ENCODE results near the gene SND1. TPM values are rescaled to one million over a fixed set of nuclear protein-coding genes. Genes with fewer than 3 reads are reported as not detected.

SND1 gene
- total and polyA plus RNA-seq, 2 donors (not counting 1 experiment from before 2014, with no cell fraction given): 44.4 to 165 TPM

GRCh38 chr7:127907110-127908040 is 255.4 kb downstream of the SND1 start:
- H3K27me3 Mint-ChIP-seq: no peaks in the 10 kb centered on the region
- Histone ChIP-seq H3K4me2 (replicated peaks; ENCODE audit: low read depth, low read length, poor library complexity, severe bottlenecking) (no peak overlapping the region), H3K27me3 (replicated peaks in 1 of 4; ENCODE audit: control extremely low read depth in 1 of 4, control insufficient read depth in 3 of 4, insufficient read depth in 4 of 4, low read length in 3 of 4) (no peaks in the 10 kb centered on the region), H3K9ac (ENCODE audit: low read length) (no peak overlapping the region), H2AFZ (ENCODE audit: insufficient read depth, low read depth, low read length, poor library complexity, severe bottlenecking) (no peak overlapping the region), H3K27ac (ENCODE audit: low read length in 2 of 2) (no peak overlapping the region), H4K20me1 (ENCODE audit: control insufficient read depth, insufficient read depth, low read length, poor library complexity, severe bottlenecking) (no peaks in the 10 kb centered on the region), H3K79me2 (ENCODE audit: control insufficient read depth, insufficient read depth, low read length) (peaks cover 3% of the 10 kb centered on the region), H3K4me1 (ENCODE audit: control insufficient read depth in 2 of 2, insufficient read depth in 2 of 2, low read length in 2 of 2) (peaks cover 20 to 31% of the 10 kb centered on the region in 2 donors), H3K36me3 (replicated peaks in 1 of 2; ENCODE audit: control extremely low read depth in 1 of 2, control insufficient read depth in 1 of 2, extremely low read depth in 1 of 2, insufficient read depth in 2 of 2, low read length in 1 of 2) (peaks cover 0 to 15% of the 10 kb centered on the region in 2 experiments), H3K4me3 (ENCODE audit: control extremely low read depth in 1 of 5, extremely low read depth in 1 of 5, insufficient read depth in 1 of 5, low read depth in 2 of 5, low read length in 4 of 5) (no peak overlapping the region), H3K9me3 (ENCODE audit: control extremely low read depth in 1 of 3, control insufficient read depth in 2 of 3, insufficient read depth in 1 of 3, low read length in 2 of 3) (no peaks in the 10 kb centered on the region)
- 70% methylated on average over 1 of the region's 6 CpGs for WGBS (ENCODE audit: insufficient coverage)
- ATAC-seq (ENCODE audit: low read depth) (no peak), DNase-seq (no peak)
- H3K4me3 Mint-ChIP-seq: no peak overlapping the region
- no peak for TF ChIP-seq EZH2 (IDR thresholded peaks at IDR 0.05; ENCODE audit: borderline replicate concordance, insufficient read depth, low read depth, low read length, poor library complexity, severe bottlenecking)
- intact Hi-C loops (cut with micrococcal nuclease): no loop called here
- ChIA-PET POLR2A (no interaction called here), CTCF (no interaction called here)
- no peaks in the 10 kb centered on the region for H3K9me3 Mint-ChIP-seq (ENCODE audit: insufficient read depth)
- no peak overlapping the region for H3K27ac Mint-ChIP-seq
- peaks cover 44% of the 10 kb centered on the region for H3K4me1 Mint-ChIP-seq

- no peaks in the 10 kb centered on the region for H4K20me1 ChIP-seq (ENCODE audit: control insufficient read depth, insufficient read depth, low read length, poor library complexity, severe bottlenecking)
- Mint-ChIP-seq H3K4me1 (peaks cover 51% of the 10 kb centered on the region), H3K27me3 (no peaks in the 10 kb centered on the region), H3K4me3 (no peak overlapping the region), H3K9me3 (ENCODE audit: insufficient read depth) (no peaks in the 10 kb centered on the region), H3K27ac (no peak overlapping the region)
- no peak overlapping the region for H3K4me3 ChIP-seq (ENCODE audit: control extremely low read depth in 1 of 5, extremely low read depth in 1 of 5, insufficient read depth in 1 of 5, low read depth in 2 of 5, low read length in 4 of 5)
- H3K9ac ChIP-seq (ENCODE audit: low read length): no peak overlapping the region
- H3K4me1 ChIP-seq (ENCODE audit: control insufficient read depth in 2 of 2, insufficient read depth in 2 of 2, low read length in 2 of 2): peaks cover 22 to 38% of the 10 kb centered on the region in 2 donors
- H2AFZ ChIP-seq (ENCODE audit: insufficient read depth, low read depth, low read length, poor library complexity, severe bottlenecking): no peak overlapping the region
- no peak overlapping the region for H3K4me2 ChIP-seq (replicated peaks; ENCODE audit: low read depth, low read length, poor library complexity, severe bottlenecking)
- WGBS (ENCODE audit: insufficient coverage): no CpG with 5 or more reads among the region's 4 CpGs
- ChIA-PET POLR2A (interaction anchor here (0.7 kb wide), 1 partner anchor 169 kb away, joined by 3 read pairs; no protein-coding TSS in a partner anchor), CTCF (interaction anchor here (0.5 kb wide), 1 partner anchor 227 kb away, joined by 3 read pairs; no protein-coding TSS in a partner anchor)
- H3K27ac ChIP-seq (ENCODE audit: low read length in 2 of 2): no peak overlapping the region
- peaks cover 0 to 15% of the 10 kb centered on the region in 2 experiments for H3K36me3 ChIP-seq (replicated peaks in 1 of 2; ENCODE audit: control extremely low read depth in 1 of 2, control insufficient read depth in 1 of 2, extremely low read depth in 1 of 2, insufficient read depth in 2 of 2, low read length in 1 of 2)
- peaks cover 3% of the 10 kb centered on the region for H3K79me2 ChIP-seq (ENCODE audit: control insufficient read depth, insufficient read depth, low read length)
- TF ChIP-seq, protein P1, sequence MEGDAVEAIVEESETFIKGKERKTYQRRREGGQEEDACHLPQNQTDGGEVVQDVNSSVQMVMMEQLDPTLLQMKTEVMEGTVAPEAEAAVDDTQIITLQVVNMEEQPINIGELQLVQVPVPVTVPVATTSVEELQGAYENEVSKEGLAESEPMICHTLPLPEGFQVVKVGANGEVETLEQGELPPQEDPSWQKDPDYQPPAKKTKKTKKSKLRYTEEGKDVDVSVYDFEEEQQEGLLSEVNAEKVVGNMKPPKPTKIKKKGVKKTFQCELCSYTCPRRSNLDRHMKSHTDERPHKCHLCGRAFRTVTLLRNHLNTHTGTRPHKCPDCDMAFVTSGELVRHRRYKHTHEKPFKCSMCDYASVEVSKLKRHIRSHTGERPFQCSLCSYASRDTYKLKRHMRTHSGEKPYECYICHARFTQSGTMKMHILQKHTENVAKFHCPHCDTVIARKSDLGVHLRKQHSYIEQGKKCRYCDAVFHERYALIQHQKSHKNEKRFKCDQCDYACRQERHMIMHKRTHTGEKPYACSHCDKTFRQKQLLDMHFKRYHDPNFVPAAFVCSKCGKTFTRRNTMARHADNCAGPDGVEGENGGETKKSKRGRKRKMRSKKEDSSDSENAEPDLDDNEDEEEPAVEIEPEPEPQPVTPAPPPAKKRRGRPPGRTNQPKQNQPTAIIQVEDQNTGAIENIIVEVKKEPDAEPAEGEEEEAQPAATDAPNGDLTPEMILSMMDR (IDR thresholded peaks at IDR 0.05): no peak
- no peak for TF ChIP-seq EZH2 (IDR thresholded peaks at IDR 0.05; ENCODE audit: borderline replicate concordance, insufficient read depth, low read depth, low read length, poor library complexity, severe bottlenecking)
- H3K27me3 ChIP-seq (replicated peaks in 1 of 4; ENCODE audit: control extremely low read depth in 1 of 4, control insufficient read depth in 3 of 4, insufficient read depth in 4 of 4, low read length in 3 of 4): no peaks in the 10 kb centered on the region
- ATAC-seq (ENCODE audit: low read depth) (no peak), DNase-seq (no peak)
- intact Hi-C loops (cut with micrococcal nuclease): no loop called here
- no peaks in the 10 kb centered on the region for H3K9me3 ChIP-seq (ENCODE audit: control extremely low read depth in 1 of 3, control insufficient read depth in 2 of 3, insufficient read depth in 1 of 3, low read length in 2 of 3)
Observed at GRCh38 chr7:127908430-127909258, 256.6 kb downstream of the SND1 start.

Data from B cell (primary cell).